ENCODE data around the gene LRRC41. TPM values are rescaled to one million over a fixed set of nuclear protein-coding genes. Genes with fewer than 3 reads are reported as not detected.

Gene LRRC41, protein sequence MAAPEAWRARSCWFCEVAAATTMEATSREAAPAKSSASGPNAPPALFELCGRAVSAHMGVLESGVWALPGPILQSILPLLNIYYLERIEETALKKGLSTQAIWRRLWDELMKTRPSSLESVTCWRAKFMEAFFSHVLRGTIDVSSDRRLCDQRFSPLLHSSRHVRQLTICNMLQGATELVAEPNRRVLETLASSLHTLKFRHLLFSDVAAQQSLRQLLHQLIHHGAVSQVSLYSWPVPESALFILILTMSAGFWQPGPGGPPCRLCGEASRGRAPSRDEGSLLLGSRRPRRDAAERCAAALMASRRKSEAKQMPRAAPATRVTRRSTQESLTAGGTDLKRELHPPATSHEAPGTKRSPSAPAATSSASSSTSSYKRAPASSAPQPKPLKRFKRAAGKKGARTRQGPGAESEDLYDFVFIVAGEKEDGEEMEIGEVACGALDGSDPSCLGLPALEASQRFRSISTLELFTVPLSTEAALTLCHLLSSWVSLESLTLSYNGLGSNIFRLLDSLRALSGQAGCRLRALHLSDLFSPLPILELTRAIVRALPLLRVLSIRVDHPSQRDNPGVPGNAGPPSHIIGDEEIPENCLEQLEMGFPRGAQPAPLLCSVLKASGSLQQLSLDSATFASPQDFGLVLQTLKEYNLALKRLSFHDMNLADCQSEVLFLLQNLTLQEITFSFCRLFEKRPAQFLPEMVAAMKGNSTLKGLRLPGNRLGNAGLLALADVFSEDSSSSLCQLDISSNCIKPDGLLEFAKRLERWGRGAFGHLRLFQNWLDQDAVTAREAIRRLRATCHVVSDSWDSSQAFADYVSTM
- total RNA-seq, result 58.4 TPM

DNA sequence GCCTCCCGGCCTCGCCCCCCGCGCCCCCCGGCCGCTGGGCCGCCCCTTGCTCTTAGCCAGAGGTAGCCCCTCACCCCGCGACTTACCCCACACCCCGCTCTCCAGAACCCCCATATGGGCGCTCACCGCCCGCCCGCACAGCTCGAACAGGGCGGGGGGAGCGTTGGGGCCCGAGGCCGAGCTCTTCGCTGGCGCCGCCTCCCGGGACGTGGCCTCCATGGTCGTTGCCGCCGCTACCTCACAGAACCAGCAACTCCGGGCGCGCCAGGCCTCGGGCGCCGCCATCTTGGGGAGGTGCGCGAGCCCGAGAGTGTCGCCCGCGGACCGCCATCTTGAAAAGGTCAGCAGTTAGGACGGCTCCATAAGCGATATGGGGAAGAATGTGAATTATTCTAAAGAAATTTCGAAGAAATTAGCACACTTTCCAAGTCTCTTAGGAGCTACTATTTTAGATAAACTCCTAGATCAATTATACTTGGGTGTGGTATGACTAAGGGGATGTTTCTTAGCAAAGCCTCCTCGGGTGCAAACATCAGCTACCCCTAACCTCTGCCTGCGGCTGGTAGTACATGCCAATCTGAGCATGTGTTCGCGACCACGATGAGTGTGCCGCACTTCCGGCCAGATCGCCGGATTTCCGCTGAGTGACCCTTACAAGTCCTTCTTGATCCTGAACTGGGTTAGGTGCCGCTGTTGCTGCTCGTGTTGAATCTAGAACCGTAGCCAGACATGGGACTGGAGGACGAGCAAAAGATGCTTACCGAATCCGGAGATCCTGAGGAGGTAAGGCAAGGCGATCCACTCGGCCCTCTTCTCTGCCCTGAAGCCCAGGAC, at the start of gene LRRC41, which contains the start of gene UQCRH:
LRRC41 (minus strand) TSS at position 579 of the 834 bp plus-strand sequence; CDS start at position 285, 294 bp downstream.
UQCRH (plus strand) TSS at position 661 of the 834 bp plus-strand sequence; CDS start at position 730, 69 bp downstream.
- Histone ChIP-seq H3K27ac (peak within 1 kb of the TSS; percentile 98), H3K27me3 (no peaks in the 10 kb centered on the region), H3K36me3 (no peaks in the 10 kb centered on the region), H3K9me3 (no peaks in the 10 kb centered on the region), H3K4me1 (peaks cover 71% of the 10 kb centered on the region), H3K4me3 (peak within 1 kb of the TSS; percentile 75 to 82)
- peak; percentile 97 to 98 for TF ChIP-seq POLR2AphosphoS5 (IDR thresholded peaks at IDR 0.05; ENCODE audit: insufficient read depth in 1 of 2, low read depth in 1 of 2)
- TF ChIP-seq, protein P1, sequence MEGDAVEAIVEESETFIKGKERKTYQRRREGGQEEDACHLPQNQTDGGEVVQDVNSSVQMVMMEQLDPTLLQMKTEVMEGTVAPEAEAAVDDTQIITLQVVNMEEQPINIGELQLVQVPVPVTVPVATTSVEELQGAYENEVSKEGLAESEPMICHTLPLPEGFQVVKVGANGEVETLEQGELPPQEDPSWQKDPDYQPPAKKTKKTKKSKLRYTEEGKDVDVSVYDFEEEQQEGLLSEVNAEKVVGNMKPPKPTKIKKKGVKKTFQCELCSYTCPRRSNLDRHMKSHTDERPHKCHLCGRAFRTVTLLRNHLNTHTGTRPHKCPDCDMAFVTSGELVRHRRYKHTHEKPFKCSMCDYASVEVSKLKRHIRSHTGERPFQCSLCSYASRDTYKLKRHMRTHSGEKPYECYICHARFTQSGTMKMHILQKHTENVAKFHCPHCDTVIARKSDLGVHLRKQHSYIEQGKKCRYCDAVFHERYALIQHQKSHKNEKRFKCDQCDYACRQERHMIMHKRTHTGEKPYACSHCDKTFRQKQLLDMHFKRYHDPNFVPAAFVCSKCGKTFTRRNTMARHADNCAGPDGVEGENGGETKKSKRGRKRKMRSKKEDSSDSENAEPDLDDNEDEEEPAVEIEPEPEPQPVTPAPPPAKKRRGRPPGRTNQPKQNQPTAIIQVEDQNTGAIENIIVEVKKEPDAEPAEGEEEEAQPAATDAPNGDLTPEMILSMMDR (IDR thresholded peaks at IDR 0.05), result no peak
- TF ChIP-seq POLR2A (IDR thresholded peaks at IDR 0.05), result peak in 1 of 2 donors; percentile 73
- DNase-seq (ENCODE audit: extremely low spot score in 2 of 2), result peak; percentile 97 to 98
- intact Hi-C loops (cut with DNase I), result loop anchor here (2.0 kb wide), 1 partner anchor 38 kb away; the partner anchor contains the start of gene NSUN4

- H3K4me3 ChIP-seq, result no peak overlapping the region
- H3K27ac ChIP-seq, result no peak overlapping the region
- H3K9me3 ChIP-seq, result no peaks in the 10 kb centered on the region
- H3K27me3 ChIP-seq, result no peaks in the 10 kb centered on the region
- DNase-seq (ENCODE audit: extremely low spot score in 2 of 2), result no peak
- TF ChIP-seq POLR2AphosphoS5 (IDR thresholded peaks at IDR 0.05; ENCODE audit: insufficient read depth in 1 of 2, low read depth in 1 of 2), result no peak
- TF ChIP-seq POLR2A (IDR thresholded peaks at IDR 0.05), result no peak
- TF ChIP-seq, protein P1 (IDR thresholded peaks at IDR 0.05), result no peak
- H3K36me3 ChIP-seq, result peaks cover 0 to 69% of the 10 kb centered on the region in 2 donors
- intact Hi-C loops (cut with DNase I), result no loop called here
- no peaks in the 10 kb centered on the region for H3K4me1 ChIP-seq
These were observed 48.9 kb upstream of the LRRC41 start for GRCh38 chr1:46352363-46352762.

DNA sequence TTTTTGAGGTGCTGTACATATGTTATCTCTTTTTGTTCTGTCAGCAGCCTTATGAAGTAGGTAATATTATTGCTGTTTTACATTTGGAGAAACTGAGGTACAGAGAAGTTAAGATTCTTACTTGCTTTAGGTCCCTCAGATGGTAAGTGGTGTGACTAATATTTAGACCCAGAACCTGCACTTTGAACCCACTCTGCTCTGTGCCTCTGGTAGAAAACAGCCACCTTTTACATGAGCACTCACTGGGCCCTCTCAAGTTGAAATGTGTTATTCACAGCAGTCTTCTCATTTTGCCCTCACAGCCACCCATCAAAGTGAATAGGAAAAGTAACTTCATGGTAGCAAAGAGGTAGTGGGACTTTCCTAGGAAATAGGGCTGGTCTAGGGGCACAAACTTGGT, 41.9 kb upstream of the LRRC41 start:
- Histone ChIP-seq H3K4me1 (peaks cover 8% of the 10 kb centered on the region), H3K36me3 (peaks cover 0 to 56% of the 10 kb centered on the region in 2 donors), H3K4me3 (no peak overlapping the region), H3K27ac (no peak overlapping the region), H3K9me3 (no peaks in the 10 kb centered on the region), H3K27me3 (no peaks in the 10 kb centered on the region)
- TF ChIP-seq, protein P1 (IDR thresholded peaks at IDR 0.05), result no peak
- TF ChIP-seq POLR2A (IDR thresholded peaks at IDR 0.05) (no peak), POLR2AphosphoS5 (IDR thresholded peaks at IDR 0.05; ENCODE audit: insufficient read depth in 1 of 2, low read depth in 1 of 2) (no peak)
- DNase-seq (ENCODE audit: extremely low spot score in 2 of 2), result no peak
- intact Hi-C loops (cut with DNase I), result no loop called here

GRCh38 chr1:46344481-46344880, 41.1 kb upstream of the LRRC41 start:
- intact Hi-C loops (cut with DNase I), result no loop called here
- H3K27me3 ChIP-seq, result no peaks in the 10 kb centered on the region
- TF ChIP-seq POLR2A (IDR thresholded peaks at IDR 0.05) (no peak), POLR2AphosphoS5 (IDR thresholded peaks at IDR 0.05; ENCODE audit: insufficient read depth in 1 of 2, low read depth in 1 of 2) (no peak)
- TF ChIP-seq, protein P1 (IDR thresholded peaks at IDR 0.05), result no peak
- H3K4me3 ChIP-seq, result no peak overlapping the region
- no peak for DNase-seq (ENCODE audit: extremely low spot score in 2 of 2)
- no peaks in the 10 kb centered on the region for H3K9me3 ChIP-seq
- H3K27ac ChIP-seq, result no peak overlapping the region
- peaks cover 0 to 48% of the 10 kb centered on the region in 2 donors for H3K36me3 ChIP-seq
- peaks cover 8% of the 10 kb centered on the region for H3K4me1 ChIP-seq
